ENCODE results near the gene C3orf85.
"Not testable (repeated sequence)": the region's sequence is repeated elsewhere in the genome, so short reads cannot be mapped to it uniquely, and the experiment has no call there.

Gene C3orf85, protein sequence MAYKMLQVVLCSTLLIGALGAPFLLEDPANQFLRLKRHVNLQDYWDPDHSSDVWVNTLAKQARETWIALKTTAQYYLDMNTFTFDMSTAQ

DNA sequence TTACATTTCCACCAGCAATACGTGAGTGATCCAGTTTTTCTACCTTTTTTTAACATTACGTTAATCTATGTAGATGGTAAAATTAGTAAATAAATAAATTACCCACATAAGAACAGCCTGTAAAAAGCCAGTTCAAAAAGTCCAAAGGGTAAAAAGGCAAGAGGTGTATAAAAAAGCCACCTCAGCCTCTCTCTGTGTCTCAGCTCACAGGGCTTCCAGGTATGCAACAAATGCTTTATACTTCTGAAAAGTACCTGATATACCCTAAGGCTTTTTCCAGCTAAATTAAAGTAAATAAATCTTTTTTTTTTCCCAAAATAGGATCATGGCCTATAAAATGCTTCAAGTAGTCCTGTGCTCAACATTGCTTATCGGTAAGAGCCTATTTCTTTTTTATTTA is at the start of gene C3orf85:
Gene C3orf85, plus strand, starts transcription at position 197 of the 400 bp plus-strand sequence. Its CDS starts 129 bp downstream, at position 326.
- DNase-seq: no peak

DNA sequence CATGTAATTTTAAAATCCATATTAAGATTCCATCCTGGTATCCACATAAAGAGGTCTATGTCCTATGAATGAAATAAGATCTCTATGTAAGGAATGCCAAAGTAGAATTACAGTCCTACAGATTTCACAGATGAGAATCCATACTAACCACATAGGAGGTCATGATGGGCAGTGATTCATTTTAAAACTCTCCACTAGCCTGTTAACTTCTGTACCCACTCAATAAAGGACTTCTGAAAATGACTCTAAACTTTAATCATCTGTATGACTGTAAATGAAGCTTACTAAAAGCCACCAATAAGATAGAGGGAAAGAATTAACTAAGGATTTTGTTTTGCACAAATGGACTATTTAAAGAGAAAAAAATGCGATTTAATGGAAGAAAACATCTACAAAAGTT is 47.3 kb upstream of the C3orf85 start:
- no peak for DNase-seq

DNA sequence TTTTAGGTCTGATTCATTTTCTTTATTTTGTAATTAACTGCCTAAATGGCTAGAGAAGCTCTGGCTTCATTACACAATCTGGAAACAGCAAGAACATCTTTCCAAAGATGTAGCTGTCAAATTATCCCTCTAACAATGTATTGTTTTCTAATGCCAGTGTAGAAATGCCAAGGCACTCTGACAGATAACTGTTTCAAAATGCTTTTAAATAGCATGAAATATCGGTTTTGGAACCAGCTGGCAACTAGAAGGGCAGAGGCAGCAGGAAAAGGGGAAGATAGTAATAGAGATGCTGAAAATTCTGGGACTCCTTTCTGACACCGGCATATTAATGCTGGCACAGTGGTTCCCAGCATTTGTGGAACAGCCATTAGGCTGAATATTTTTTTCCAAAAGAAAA is 44.7 kb upstream of the C3orf85 start:
- DNase-seq: no peak

- no peak for DNase-seq
Observed at GRCh38 chr3:109093561-109093960, 43.0 kb upstream of the C3orf85 start.

GRCh38 chr3:109095166-109095565 is 41.4 kb upstream of the C3orf85 start:
- DNase-seq: no peak

DNA sequence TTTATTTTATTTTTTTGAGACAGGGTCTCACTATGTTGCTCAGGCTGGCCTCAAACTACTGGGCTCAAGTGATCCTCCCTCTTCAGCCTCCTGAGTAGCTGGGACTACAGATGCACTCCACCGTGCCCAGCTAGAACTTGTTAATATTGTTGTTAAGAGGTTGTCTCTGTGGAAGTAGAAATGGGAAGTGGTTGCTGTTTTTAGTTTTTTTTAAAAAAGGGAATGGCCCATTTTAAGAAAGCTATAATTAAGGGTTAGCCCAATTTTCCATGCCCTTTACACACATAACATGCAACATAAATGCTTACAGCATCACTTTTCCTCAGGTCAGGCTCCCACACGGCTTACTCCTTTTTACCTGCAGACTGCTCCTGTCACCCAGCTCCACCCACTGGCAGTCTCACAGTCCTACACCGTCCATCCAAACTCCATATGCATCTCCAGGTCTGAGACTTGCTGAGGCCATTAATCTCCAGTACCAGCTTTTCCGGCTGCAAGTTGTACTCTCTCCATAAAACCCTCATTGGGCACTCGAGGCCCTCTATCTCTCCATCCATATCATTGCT is 38.4 kb upstream of the C3orf85 start:
- DNase-seq: no peak

DNA sequence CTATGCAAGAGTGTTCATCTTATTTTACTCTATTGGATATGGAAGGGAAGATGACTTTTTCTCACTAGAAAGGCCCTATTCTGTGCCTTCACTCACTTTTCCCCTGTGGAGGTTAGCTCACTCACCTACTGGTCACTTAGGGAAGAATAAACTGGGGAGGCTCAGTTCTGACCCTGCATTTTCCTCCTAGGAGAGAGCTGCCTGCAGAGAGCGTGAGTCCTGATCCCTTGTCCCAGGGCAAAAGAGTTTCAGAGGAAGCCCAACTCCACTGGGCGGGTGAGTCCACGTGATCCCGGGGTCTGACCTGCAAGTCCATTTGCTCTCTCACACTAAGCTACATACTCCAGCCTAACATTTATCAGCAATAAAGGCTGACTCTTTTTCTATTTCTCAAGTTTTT is 26.9 kb upstream of the C3orf85 start:
- no peak for DNase-seq

DNA sequence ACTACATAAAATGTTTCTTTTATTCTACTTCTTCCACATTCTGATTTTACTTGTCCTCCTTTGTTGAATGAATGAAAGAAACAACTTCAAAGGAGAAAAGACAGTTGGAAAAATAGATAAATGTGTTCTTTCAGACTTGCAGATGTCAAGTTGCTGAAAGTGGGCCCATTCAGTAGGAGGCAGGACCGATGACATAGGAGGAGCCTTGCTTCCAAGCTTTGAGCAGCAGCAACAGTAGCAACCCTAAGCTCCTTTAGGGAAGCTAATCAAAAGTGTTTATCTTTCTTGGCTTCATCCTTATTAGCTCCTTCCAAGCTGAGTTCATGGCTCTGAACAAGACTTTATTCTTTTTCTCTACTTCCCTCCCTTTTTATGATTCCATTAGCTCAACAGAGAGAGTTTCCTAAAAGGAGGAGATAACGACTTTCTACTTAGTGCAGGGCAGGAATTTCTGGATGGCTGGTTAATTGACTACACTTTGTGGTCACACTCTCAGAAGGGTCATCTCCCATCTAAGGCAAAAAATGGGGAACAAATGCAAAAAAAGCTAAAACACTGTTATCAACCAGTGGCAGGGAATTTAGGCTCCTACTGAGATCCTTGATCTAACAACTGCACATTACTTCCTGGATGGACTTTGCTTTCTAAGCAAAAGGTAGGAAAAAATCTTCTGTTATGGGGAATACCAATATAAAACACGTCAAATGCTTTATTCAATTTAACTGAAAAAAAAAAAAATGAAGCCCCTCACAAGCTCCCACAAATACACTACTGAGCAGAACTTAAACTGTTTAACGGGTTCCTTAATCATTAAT is 23.4 kb upstream of the C3orf85 start:
- no peak for DNase-seq

GRCh38 chr3:109114746-109115145 is 21.8 kb upstream of the C3orf85 start:
- no peak for DNase-seq

GRCh38 chr3:109115451-109115850 is 21.1 kb upstream of the C3orf85 start:
- no peak for DNase-seq

GRCh38 chr3:109116031-109116430 is 20.5 kb upstream of the C3orf85 start:
- no peak for DNase-seq

DNA sequence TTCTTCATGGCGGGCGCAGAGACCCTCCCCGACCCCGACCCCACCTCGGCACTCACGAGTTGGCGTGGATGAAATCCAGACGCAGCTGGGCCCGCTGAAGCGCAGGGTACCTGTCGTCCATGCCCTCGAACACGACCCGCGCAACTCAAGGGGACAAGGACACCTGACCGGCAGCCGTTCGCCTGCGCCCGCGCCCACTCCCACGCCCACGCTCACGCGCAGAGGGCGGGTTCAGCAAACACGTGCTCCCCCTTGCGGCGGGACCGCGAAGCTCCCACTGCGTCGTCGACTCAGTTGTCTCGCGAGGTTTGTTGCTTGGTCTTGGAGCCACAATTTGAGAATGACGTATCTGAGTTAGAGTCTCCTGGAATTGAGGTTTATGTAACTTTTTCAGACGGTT is 18.6 kb upstream of the C3orf85 start, which contains the start of gene MORC1:
Gene MORC1, minus strand, starts transcription at position 196 of the 400 bp plus-strand sequence. Its CDS starts 75 bp downstream, at position 121.
- DNase-seq: no peak

DNA sequence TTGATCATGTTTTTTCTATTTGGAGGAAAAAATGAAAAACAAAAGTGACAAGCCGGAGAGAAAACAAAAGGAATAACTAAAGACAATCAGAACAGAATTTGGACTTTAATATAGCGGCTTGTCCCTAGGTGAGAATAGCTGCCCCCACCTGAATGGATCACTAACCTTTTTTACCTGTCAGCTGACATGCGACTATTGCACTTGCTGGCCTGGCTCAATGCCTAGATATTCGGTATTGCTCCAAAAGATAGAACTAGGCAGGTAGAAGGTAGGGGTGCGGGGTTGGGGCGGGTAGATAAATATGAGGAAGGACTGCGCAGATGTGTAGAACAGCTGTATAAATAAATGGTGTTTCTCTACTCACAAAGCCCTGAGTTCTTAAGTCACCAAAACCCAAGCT is 17.9 kb upstream of the C3orf85 start:
- DNase-seq: no peak

DNA sequence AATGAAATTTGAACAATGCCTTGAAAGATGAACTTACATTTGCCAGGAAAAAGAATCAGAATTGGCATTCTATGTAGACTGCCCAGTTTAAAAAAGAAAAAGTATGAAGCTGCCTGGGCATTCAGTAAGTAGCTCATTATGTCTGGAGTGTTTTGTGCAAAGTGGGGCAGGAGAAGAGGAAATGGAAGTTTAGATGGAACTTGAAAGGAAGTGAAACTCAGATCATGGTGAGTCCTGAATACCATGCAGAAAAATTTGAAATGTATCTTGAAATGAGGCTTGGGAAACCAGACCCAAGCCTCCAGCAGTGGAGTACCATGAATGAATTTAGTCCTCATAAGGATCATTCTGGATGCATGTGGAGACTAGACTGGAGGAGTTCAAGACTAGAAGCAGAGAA is 13.8 kb upstream of the C3orf85 start:
- DNase-seq: no peak

DNA sequence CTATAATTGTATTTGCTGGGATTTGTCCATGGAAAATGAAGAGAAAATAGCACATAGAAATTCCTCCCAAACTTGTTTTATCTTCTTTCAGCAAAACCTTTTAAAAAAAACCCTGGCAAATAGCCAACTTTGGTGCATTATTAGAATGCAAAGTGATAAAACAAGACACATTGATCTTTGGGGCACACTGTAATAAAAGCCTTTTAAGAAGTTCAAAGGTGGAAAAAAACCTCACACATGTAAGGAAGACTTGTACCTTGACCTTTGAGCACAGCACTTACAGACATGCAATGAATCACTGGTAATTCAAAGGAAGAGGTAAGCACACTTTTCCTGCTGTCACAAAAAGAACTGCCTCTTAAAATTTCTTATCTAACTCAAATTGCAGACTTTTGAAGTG is 10.6 kb upstream of the C3orf85 start:
- DNase-seq: no peak

DNA sequence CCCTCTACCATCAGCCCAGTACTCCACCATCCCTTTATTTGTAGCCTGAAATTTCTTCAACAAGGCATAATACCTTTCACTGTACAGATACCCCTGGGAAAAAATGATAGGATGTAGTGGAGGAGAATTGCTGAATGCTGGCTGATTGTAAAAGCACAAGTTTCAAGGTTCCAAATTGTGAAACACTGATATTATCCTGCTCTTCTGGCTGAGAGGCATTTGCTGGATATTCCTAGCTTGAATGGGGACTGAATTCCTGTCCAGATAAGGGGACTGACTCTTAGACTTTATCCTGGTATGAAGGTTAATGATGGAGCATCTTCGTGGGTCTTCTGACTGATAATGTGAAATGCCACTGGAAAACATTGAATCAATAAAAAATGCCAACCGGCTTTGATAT is 9.0 kb upstream of the C3orf85 start:
- DNase-seq: no peak

DNA sequence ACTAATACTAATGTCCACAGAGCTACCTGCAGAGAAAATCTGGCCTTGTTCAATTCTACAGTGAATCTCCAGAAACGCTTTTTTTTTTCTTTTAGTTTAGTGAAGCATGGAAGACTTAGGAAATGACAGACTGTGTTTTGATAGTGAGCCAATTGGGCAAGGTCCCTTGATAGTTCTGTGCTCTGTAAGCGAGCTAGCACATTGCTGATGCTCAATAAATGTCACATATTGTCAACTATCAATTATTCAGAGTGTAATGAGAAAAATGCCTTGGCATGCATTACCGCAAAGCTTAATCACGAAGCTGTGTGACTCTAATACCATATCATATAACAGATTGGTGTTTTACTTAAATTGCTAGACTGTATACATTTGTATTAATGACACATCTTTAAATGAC is 5.2 kb upstream of the C3orf85 start:
- DNase-seq: no peak

DNA sequence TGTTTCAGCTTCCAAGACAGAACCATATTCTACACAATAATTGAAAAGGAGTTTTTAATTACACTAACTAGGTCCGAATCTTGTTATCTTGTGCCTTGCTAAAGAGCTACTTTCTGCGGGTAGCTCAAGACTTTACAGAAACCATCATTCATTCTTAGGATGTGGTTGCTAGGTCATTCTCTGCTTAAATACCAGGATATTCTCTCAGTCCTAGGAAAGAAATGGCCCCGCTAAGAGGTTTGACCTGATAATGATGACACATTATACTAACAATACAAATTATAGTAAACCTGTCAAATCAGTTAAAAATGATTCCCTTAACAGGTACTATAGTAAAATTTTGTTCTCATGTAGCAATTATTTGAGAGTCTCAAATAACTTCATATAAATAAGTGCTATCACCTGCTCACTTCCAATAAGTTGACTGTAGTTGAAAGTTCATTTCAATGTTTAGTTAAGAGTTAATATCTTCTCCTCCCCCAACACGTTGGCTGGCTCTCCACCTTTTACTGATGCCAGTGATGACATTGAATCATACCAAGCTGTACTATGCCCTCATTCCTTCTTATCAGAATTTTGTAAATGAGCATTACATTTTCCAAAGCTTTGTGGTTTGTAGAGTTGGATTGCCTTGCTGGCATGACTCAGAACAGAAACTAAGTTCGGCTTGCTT is 3.6 kb upstream of the C3orf85 start:
- no peak for DNase-seq

- not testable (repeated sequence) for DNase-seq
Observed at GRCh38 chr3:109133474-109133816, 3.1 kb upstream of the C3orf85 start.

- DNase-seq: no peak
Observed at GRCh38 chr3:109137761-109138160, 1.2 kb downstream of the C3orf85 start.

DNA sequence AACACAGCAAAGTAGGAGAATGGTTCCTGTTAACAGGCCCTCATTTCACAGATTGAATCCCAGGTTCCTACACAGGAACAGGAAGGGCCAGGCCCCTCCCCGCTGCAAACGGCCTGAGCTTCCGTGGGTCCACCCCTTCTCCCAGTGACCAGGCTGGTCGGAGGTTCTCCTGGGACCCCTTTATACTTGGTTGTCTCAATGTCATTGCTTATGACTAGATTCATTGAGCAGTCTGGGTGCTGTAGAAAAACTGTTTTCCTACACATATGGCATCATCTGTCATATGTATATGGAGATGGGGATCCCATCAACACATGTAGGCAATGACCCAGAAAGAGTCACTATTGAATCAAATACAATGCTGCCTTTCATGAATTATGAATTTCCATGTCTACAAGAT is 3.8 kb downstream of the C3orf85 start:
- DNase-seq: no peak

DNA sequence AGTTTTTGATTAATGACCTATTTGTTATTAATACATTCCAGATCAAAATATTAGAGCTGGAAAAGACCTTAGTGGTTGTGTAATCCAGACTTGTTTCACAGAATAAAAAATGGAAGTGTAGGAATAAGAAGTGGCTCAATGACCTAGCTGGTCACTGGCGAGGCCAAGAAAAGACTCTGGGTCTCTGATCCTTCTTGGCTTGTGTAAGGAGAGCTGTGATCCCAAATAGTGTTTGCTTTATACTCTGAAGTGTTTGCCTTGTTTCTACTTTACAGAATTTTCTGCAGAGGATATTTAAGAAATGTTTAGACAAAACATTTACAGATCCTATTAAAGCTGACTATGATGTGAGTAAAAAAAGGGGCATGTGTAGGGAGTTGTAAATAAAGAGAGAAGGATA is 7.1 kb downstream of the C3orf85 start:
- no peak for DNase-seq

DNA sequence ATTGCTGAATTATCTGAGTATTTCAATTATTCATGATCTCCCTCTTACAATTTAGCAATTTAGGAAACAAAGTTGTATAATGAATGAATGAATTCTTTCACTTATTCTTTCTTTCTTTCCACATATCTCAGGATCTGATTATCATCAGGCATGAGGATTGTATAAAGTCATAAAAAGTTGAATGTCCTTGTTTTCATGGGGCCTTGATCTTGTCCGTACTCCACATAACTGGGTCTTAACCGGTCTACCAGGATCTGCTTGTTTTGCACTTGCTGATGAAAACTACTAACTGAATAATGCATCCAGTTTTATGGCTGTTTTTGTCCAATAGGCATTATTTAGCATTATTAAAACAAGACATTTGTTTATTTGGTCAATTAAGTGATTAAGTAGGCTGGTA is 12.6 kb downstream of the C3orf85 start:
- no peak for DNase-seq

DNA sequence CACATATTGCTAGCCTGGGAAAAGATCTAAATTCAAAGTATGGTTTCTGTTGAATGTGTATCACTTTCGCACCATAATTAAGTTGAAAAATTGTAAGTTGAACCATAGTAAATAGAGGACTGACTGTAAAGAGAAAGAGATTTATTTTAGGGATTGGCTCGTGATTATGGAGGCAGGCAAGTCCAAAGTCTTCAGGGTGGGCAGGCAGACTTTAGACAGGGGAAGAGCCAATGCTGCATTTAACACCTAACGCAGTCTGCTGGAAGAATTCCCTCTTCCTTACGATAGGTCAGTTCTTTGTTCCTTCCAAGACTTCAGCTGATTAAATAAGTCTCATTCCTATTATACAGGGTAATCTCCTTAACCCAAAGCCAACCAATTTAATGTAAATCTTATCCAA is 15.8 kb downstream of the C3orf85 start:
- no peak for DNase-seq

Measured in activated effector memory CD4-positive, alpha-beta T cell treated with Interleukin-2 at 50 U/mL for 16 hours (primary cell).